ENCODE measurements around the gene GANAB. TPM values are rescaled to one million over a fixed set of nuclear protein-coding genes. Genes with fewer than 3 reads are reported as not detected.

Gene GANAB
- total and polyA plus RNA-seq, 2 of the 4 experiments (the other 2 are of a cell fraction) = 209 to 344 TPM

DNA sequence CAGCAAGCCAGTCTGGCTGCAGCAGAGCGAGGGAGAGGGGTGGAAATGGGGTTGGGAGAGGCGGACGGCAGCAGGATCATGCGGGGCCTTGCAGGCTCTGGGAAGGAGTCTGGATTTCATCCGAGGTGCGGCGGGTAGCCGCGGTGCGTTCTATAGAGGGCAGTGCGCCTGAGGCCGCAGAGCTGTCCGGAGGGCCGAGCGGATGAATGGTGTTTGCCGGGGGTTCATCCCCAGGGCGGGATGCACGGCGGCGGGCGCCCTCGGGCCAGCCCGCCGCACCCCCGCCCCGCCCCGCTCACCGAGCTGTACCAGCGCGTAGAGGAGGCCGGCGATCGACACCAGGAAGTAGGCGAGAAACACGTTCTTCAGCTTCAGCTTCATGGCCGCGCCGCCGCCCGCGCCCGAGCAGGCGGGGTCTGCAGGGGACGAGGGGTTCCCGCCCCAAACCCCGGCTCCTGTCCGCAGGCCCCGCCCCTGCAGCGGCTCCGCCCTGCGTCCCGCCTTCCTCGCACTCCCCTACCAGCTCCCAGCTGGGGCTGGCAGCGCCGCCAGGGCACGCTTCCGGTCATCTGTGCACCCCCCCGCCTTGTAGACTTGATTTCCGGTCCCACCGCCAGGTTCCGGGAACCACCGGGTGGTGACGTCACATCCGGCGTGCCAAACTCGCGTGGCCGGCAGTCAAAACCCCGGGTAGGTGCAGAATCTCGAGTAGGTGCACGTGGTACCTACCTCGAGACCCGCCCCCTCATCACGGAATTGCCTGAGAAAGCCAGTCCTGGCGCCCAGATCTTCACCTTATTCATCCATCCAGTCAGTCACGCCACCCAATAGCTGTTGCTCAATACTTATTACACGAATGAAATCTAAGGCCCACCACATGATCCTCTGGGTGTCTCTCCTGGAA lies 24.6 kb downstream of the GANAB start, which contains the start of gene B3GAT3 (continued):
- TF ChIP-seq MXI1 (IDR thresholded peaks at IDR 0.05; ENCODE audit: borderline replicate concordance, low read depth, low read length) = peak; percentile 99

DNA sequence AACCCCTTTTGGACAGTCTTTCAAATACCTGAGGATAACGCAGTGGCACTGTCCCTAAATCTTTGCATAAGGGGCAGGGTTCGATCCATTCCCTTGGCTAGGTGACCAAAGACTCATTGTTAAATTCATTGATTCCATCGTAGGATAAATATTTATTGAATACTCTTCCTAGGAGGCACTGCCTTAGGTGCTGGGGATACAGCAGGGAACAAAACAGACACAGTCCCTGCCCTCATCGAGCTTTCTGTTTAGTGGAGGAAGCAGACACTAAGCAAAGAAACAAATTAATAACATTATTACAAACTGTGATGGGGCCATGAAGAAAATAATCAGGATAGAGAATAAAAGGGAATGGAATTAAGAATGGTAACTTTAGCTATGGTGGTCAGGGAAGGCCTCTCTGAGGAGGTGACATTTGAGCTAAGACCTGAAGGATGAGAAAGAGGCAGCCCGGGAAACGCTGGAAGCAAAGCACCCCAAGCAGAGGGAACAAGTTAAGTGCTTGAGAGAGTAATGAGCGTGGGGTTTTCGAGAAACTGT lies 25.3 kb downstream of the GANAB start:
- Histone ChIP-seq H3K4ac (ENCODE audit: low read depth, low read length) (peak overlapping the region; percentile 83), H3K56ac (ENCODE audit: extremely low read depth, insufficient read depth, low read length) (peak overlapping the region; percentile 75), H2BK15ac (ENCODE audit: low read depth, low read length) (no peak overlapping the region), H4K5ac (ENCODE audit: low read depth, low read length) (peak overlapping the region; percentile 40), H3K36me3 (ENCODE audit: control insufficient read depth, insufficient read depth, low read length) (peaks cover 27% of the 10 kb centered on the region), H3K4me1 (ENCODE audit: control insufficient read depth, insufficient read depth, low read length) (peaks cover 3% of the 10 kb centered on the region), H3K4me2 (ENCODE audit: low read depth, low read length) (peak overlapping the region; percentile 94), H2BK5ac (ENCODE audit: low read depth, low read length, poor library complexity, severe bottlenecking) (peak overlapping the region; percentile 39), H2AK9ac (replicated peaks; ENCODE audit: low read depth, low read length, poor library complexity) (peak overlapping the region; percentile 59), H2BK20ac (ENCODE audit: low read depth, low read length) (0 out of 2 replicates have a peak overlapping the region, but pooled peaks have one; percentile 6), H3K27me3 (ENCODE audit: control insufficient read depth, insufficient read depth, low read length) (no peaks in the 10 kb centered on the region), H3K18ac (ENCODE audit: low read depth, low read length) (peak overlapping the region; percentile 24; the same call in 1 of the 2 replicates), H3K23ac (ENCODE audit: low read depth, low read length) (peak overlapping the region; percentile 80), H3K9me1 (ENCODE audit: insufficient read depth, low read length) (peaks cover 7% of the 10 kb centered on the region; the same call in 1 of the 2 replicates), H3K27ac (ENCODE audit: insufficient read depth, low read length) (peak overlapping the region; percentile 96), H4K8ac (ENCODE audit: low read depth in 2 of 2, low read length in 2 of 2) (peak overlapping the region; percentile 65 to 74; a peak in 3 of 4 replicates), H4K91ac (ENCODE audit: insufficient read depth, low read depth, low read length) (peak overlapping the region; percentile 22; the same call in 1 of the 2 replicates), H3K79me1 (ENCODE audit: low read depth in 1 of 2, low read length in 2 of 2) (peaks cover 21 to 25% of the 10 kb centered on the region in 2 experiments), H4K20me1 (ENCODE audit: insufficient read depth, low read length) (no peaks in the 10 kb centered on the region), H3K9me3 (ENCODE audit: control insufficient read depth, insufficient read depth, low read length) (no peaks in the 10 kb centered on the region), H2AK5ac (ENCODE audit: low read depth, low read length) (peak overlapping the region; percentile 71), H2BK120ac (ENCODE audit: low read depth, low read length) (no peak overlapping the region), H3K14ac (replicated peaks; ENCODE audit: low read depth, low read length) (peak overlapping the region; percentile 84), H3K4me3 (ENCODE audit: insufficient read depth, low read depth, low read length) (peak overlapping the region; percentile 89), H3K9ac (ENCODE audit: low read depth, low read length) (peak overlapping the region; percentile 97), H2AFZ (replicated peaks; ENCODE audit: low read length, poor library complexity) (peak overlapping the region; percentile 95)
- POLR2A ChIA-PET (ENCODE audit: unreplicated experiment) = interaction anchor here (0.7 to 1.1 kb wide), 2 partner anchors 30 to 306 kb away, joined by 7 to 15 read pairs; partner anchors contain the start of gene TUT1
- dilution Hi-C loops (cut with HindIII; ENCODE audit: low sequenced_read_pairs, unreplicated experiment) = no loop called here
- BruUV-seq (replicated peaks) = no TSS peak
- DNase-seq = no peak
- WGBS, 2 experiments (ENCODE audit: extremely low coverage in 2 of 2, insufficient read length in 1 of 2) = no CpG with 5 or more reads among the region's 8 CpGs
- no peak for ATAC-seq (ENCODE audit: low read depth)
- in situ Hi-C loops (cut with MboI; ENCODE audit: low sequenced_read_pairs) = no loop called here
- intact Hi-C loops (cut with micrococcal nuclease) = no loop called here
- CTCF ChIA-PET = interaction anchor here (1.3 to 2.1 kb wide), 2 partner anchors 30 to 61 kb away, joined by 4 to 5 read pairs; partner anchors contain the start of gene TUT1
- TF ChIP-seq POLR2A (IDR thresholded peaks at IDR 0.05; ENCODE audit: low read depth, low read length) = no peak
- TF ChIP-seq MXI1 (IDR thresholded peaks at IDR 0.05; ENCODE audit: borderline replicate concordance, low read depth, low read length) = no peak
- TF ChIP-seq FOS (IDR thresholded peaks at IDR 0.05; ENCODE audit: low read depth, low read length) = no peak
- TF ChIP-seq RFX5 (IDR thresholded peaks at IDR 0.05; ENCODE audit: low read depth, low read length) = no peak
- no peak for TF ChIP-seq NFE2L2 (IDR thresholded peaks at IDR 0.05; ENCODE audit: low read depth, low read length)
- TF ChIP-seq, protein P1, sequence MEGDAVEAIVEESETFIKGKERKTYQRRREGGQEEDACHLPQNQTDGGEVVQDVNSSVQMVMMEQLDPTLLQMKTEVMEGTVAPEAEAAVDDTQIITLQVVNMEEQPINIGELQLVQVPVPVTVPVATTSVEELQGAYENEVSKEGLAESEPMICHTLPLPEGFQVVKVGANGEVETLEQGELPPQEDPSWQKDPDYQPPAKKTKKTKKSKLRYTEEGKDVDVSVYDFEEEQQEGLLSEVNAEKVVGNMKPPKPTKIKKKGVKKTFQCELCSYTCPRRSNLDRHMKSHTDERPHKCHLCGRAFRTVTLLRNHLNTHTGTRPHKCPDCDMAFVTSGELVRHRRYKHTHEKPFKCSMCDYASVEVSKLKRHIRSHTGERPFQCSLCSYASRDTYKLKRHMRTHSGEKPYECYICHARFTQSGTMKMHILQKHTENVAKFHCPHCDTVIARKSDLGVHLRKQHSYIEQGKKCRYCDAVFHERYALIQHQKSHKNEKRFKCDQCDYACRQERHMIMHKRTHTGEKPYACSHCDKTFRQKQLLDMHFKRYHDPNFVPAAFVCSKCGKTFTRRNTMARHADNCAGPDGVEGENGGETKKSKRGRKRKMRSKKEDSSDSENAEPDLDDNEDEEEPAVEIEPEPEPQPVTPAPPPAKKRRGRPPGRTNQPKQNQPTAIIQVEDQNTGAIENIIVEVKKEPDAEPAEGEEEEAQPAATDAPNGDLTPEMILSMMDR (conservative IDR thresholded peaks at IDR 0.05; ENCODE audit: low read depth, low read length) = no peak
- TF ChIP-seq, protein P2, sequence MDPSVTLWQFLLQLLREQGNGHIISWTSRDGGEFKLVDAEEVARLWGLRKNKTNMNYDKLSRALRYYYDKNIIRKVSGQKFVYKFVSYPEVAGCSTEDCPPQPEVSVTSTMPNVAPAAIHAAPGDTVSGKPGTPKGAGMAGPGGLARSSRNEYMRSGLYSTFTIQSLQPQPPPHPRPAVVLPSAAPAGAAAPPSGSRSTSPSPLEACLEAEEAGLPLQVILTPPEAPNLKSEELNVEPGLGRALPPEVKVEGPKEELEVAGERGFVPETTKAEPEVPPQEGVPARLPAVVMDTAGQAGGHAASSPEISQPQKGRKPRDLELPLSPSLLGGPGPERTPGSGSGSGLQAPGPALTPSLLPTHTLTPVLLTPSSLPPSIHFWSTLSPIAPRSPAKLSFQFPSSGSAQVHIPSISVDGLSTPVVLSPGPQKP (IDR thresholded peaks at IDR 0.05; ENCODE audit: borderline replicate concordance, low read depth, low read length) = no peak
- TF ChIP-seq RCOR1 (IDR thresholded peaks at IDR 0.05; ENCODE audit: insufficient replicate concordance, low read length) = no peak
- TF ChIP-seq CEBPB (IDR thresholded peaks at IDR 0.05; ENCODE audit: low read depth, low read length) = no peak
- TF ChIP-seq MAZ (IDR thresholded peaks at IDR 0.05; ENCODE audit: borderline replicate concordance, low read depth, low read length) = no peak
- no peak for TF ChIP-seq CHD1 (IDR thresholded peaks at IDR 0.05; ENCODE audit: low read depth, low read length)
